Activated effector memory CD4-positive, alpha-beta T cell treated with Interleukin-2 at 50 U/mL for 16 hours (primary cell): ENCODE results near the gene IVL.

Source experiments
- DNase-seq: peaks from one replicate; pipeline ENCODE4 v3.0.0-alpha.2; 2020

The IVL gene

GRCh38 chr1:152888126-152888525 is 20.2 kb upstream of the IVL start:
- DNase-seq, result no peak

GRCh38 chr1:152899027-152899426 is 9.3 kb upstream of the IVL start:
- DNase-seq, result no peak

DNA sequence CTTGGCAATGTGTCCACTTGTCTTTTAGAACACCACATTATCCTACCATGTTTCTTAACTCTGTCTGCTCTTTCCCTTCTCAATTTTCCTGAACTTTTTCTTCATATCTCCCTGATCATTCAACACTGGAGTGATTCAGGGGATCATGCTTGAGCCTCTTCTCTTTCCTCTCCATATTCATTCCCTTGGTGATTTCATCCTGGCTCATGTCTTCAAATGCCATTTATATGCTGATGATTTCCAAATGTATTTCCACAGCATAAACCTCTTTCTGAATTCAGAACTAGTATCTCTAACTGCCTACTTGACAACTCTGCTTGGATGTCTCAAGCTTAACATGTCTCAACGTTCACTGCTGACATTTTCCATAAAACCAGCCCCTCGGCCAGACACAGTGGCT is 8.5 kb upstream of the IVL start:
- DNase-seq, result no peak

DNA sequence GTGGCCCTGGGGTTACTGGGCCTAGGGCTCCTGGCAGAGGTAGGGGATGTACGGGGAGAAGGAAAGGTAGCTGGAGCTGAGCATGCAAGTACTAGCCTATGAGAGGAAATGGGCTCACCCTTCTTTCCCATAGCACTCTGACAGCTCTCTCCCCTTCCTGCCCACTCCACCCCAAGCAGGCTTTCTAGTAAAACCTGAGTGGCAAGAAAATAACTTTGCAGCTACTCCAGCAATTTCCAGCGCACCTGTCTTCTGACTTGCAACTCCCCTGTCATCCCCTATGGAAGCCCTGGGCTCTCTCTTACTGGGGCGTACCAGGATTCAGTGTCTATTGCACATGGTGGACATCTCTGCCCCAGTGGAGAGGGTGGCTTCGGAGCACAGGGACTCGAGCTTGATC is 6.7 kb upstream of the IVL start:
- no peak for DNase-seq

DNA sequence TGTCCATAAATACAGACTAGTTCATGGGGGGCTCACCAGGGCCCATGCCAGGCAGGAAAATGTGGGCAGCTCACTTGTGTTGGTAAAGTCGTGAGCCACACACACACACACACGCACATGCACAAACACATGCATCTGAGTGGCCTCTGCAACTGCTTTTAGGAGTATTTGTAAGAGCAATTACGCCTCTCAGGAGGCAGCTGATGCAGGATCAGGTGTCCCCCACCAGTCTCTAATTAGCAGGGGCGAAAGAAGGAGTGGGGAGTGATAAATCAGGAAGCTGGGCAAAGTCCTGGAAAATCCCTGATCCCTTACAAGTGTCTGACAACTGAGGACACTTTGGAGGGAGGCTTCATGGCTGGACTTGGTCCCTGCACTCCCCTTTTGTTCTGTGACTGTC is 5.7 kb upstream of the IVL start:
- DNase-seq, result no peak

DNA sequence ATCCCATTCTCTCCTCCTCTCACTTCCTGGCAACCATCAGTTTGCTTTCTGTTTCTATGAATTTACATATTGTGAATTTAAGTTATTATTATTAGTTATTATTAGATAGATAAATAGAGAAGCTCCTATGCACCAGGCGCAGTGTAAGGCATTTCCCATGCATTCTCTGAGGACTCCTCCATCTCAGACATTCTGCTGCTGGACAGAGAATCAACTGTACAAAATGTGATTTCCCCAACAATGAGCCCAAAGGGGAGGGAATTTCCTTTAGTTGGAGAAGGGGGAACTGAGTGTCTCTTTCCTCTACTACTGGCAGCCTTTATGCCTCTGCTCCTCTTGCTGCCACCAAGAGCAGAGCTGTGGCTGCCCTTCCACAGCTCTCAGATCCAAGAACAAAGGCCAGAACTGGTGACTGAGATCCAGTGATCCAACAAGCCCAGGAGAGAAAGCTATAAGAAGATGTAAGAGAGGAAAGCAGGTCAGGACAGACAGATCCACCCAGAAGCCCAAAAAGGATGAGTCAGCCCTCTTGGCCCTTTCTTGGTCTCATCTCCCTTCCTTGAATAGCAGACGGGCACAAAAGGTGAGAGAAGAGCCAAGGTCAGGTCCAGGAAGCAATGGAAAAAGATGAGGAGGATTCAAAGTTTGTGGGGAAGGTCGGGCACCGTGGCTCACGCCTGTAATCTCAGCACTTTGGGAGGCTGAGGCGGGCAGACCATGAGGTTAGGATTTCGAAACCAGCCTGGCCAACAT is 3.5 kb upstream of the IVL start:
- no peak for DNase-seq

DNA sequence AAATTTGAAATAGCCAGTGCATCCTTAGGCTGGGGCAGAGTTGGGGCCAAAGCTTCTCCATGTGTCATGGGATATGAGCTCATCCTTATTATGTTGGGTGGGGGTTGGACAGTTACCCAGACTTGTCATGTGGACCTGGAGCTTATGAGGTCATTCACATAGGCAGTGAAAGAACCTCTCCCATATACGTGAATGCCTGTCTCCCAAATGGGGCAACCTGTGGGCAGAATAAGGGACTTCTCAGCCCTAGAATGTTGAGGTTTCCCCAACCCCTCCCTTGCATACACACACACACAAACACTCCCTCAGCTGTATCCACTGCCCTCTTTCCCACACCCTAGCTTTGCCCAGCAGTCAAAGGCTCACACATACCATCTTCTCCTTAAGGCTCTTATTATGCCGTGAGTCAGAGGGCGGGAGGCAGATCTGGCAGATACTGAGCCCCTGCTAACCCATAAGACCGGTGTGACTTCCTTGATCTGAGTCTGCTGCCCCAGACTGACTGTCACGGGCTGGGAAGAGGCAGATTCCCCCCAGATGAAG is 2.3 kb upstream of the IVL start:
- no peak for DNase-seq

- no peak for DNase-seq
These were observed 860 bp downstream of the IVL start for GRCh38 chr1:152909206-152909605.

DNA sequence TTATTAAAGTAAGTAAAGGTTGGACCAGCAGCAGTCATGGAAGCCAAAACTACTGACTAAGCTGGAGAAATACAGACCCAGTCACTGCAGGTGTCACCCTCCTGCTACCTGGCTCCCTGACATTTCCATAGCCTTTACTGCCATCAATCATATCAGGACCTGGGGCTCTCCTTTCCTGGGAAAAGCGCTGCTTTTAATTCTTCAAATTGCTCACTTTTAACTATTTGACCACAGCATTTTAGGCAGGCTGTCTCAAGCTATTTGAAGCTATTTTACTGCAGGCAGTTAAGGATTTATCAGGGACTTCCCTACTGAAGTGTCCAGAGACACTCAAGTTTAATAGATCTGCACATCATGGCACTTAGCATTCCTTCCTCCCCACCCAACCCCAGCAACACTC is 4.1 kb downstream of the IVL start:
- no peak for DNase-seq

DNA sequence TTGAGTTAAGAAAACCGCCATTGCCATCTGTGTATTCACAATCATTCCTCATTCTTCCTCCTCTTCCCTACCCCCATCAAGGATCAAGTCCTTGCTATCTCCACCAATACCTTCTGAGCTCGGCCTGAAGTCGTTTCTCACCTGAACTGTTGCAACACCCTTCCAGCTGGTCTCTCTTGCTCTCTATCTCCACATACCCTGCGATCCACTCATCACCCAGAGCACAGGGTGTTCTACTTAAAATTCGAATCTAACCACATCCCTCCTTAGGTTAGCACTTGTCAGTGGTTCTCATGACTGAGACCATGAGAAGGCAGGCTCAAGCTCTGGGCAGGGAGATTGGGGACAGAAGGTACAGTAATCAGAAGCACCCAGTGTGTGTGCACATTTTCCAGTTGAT is 4.6 kb downstream of the IVL start:
- DNase-seq, result no peak

DNA sequence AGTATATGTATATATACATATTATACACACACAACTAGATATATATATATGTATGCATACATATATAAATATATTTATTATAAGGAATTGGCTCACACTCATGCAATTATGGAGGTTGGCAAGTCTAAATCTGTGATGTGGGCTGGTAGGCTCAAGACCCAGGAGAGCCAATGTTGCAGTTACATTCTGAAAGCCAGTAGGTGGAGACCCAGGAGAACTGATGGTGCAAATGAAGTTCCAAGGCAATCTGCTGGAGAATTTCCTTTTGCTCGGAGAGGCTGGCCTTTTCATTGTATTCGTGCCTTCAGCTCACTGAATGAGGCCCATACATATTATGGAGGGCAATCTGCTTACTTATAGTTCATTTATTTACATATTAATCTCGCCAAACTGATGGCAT is 9.4 kb downstream of the IVL start:
- no peak for DNase-seq

DNA sequence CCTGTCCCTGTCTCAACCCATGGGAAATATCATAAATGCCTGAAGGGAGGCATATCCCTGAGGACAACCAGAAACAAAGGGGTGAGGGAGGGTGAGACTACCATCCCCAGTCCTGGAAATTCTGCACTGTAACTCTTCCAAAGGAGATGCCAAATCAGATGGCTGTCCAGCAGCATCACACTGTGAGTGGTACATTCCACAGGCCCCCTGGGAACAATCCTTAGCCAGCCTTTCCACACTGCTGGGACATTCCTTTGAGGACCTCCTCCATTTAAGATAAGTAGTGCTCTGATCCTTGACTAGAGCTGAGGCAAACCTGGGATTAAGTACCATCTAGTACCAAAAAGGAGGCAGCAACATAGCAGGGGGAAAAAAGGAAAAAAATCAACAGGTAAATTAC is 10.7 kb downstream of the IVL start:
- no peak for DNase-seq

- DNase-seq, result no peak
These were observed 15.8 kb downstream of the IVL start for GRCh38 chr1:152924191-152924590.

GRCh38 chr1:152926091-152926490 is 17.7 kb downstream of the IVL start:
- DNase-seq, result no peak

DNA sequence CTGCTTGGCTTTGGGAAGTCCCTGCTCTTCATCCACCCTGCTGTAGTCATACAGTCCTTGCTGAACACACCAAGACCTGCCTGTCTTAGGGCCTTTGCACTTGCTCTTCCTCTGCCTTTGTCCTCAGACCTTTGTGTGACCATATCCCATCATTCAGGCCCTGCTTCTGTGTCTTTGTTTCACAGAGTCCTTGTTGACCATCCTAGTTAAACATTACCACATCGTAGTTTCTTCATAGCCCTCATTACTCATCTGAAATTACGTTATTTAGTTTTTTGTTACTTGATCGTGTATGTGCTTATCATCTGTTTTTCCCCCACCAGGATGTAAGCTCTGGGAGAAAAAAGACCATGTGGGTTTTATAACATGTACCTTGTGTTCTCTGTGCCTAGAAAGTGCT is 20.3 kb downstream of the IVL start:
- no peak for DNase-seq

DNA sequence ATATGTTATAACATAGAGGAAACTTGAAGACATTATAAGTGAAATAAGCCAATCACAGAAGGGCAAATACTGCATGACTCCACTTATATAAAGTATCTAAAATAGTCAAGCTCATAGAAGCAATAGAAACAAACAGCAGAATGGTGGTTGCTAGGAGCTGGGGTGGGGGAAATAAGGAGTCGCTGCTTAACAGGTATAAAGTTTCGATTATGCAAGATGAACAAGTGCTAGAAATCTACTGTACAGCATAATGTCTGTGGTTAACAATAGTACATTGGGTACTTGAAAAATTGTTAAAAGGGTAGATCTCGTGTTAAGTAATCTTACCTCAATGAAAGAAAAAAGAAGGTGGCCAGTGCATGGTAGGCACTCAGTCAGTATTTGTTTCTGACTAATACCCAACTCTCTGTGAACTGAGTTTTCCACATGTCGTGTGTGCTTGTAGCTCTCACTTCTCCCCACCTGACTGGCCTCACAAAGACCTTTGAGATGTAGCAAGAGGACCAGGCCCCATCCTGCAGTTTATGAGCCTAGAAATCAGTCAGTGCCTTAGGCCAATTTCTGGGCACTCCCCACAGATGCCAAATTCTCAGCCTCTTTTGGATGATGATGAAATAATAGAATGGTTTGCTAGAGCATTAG is 23.9 kb downstream of the IVL start:
- DNase-seq, result no peak

GRCh38 chr1:152933196-152933595 is 24.9 kb downstream of the IVL start:
- DNase-seq, result no peak

DNA sequence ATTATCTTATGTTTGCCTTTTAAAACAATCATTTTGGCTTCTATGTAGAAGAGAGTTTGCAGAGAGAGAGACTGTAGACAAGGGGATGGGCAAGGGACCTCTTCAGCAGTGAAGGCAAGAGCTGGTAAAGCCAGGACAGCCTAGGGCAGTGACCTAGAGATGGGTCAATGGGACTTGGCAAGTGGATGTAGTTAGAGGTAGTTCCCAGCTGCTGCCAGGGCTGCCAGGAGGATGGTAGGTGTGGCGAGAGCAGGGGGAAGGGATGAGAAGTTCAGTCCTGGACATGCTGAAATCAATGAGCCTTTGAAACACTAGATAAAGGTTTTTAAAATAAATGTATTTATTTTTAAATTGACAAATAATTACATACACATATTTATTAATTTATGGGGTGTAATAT is 32.3 kb downstream of the IVL start:
- no peak for DNase-seq

DNA sequence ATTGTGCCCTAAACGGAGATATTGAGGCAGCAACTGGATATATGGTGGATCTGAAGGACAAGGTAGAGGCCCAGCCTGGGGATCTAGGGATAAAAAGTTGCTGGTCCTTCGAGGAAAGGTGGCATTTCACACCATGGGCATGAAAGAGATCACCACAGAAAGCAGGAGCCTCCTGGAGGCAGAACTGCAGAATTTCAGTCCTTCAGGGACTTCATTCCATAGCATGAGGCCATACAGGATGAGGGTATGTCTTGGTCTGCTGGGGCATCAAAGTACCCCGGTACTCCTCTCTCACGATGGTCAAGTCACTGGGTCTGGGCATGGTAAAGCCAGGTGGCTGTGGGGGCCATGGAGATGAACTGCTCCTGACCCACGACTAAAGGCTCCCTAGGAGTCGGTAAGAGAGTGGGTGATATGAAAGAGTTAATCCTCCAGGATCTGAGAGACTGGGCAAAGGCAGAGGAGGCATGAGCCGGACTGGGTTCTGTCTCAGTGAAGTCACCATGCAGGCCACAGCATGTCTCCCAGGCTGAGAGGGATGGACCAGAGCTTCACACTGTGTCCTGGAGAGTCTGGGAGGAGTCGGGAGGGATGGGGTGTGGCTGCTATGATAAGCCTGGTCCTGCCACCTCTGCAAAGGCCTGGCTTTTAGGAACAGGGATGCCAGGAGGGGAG is 32.8 kb downstream of the IVL start:
- no peak for DNase-seq

- DNase-seq, result no peak
These were observed 33.8 kb downstream of the IVL start for GRCh38 chr1:152942161-152942560.

DNA sequence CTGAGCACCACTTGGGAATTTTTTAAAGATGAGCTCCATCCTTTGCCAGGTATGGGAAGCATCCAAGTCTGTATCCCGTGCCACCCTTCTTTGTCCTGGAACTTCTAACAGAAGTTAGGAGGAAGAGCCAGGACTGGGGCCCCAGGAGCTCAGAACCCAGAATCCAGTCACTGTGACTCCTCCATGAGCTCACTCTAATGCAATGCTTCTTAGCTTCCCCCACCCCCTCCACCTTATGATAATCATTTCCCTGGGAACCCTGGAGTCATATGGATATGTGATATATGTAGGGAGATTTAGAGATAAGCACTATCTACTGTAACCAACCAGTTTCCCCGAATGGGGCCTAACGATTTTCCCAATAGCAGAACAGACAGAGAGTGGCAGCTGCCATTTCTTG is 37.9 kb downstream of the IVL start:
- no peak for DNase-seq

GRCh38 chr1:152946651-152947256 is 38.4 kb downstream of the IVL start, which contains the start of gene SPRR5:
Gene SPRR5, plus strand, starts transcription at chr1:152947206. Its CDS starts 1,349 bp downstream, at chr1:152948555.
- DNase-seq, result no peak

GRCh38 chr1:152951711-152952110 is 43.4 kb downstream of the IVL start:
- no peak for DNase-seq

GRCh38 chr1:152953761-152954160 is 45.4 kb downstream of the IVL start:
- no peak for DNase-seq
